PC-9 (cell line): ENCODE data around the gene PBX4. TPM values are rescaled to one million over a fixed set of nuclear protein-coding genes. Genes with fewer than 3 reads are reported as not detected.

ENCODE experiments used
- BruUV-seq: library from RNA; stranded (reverse); fragments of 400-500 nt; replicated peaks from 2 replicates; lab custom pipeline; 2021; lab: Mats Ljungman, UMichigan
- CTCF ChIA-PET: fragments of 300-600 bp; sonication (Branson Sonifier 250); formaldehyde crosslinking; loops from one replicate; lab custom pipeline; 2022; ENCODE audit warnings: antibody characterized with exemption; lab: Charles Lee
- POLR2A ChIA-PET: fragments of 300-600 bp; sonication (Branson Sonifier 250); formaldehyde crosslinking; loops from one replicate; lab custom pipeline; 2022; ENCODE audit warnings: antibody characterized with exemption; ENCODE audit not compliant: unreplicated experiment; lab: Charles Lee
- DNase-seq, 2 experiments: peaks; one replicate each; pipeline versions ENCODE4 v3.0.0 to v3.0.0-alpha.2; 2015 to 2022; ENCODE audit warnings: mixed read lengths in 1 of 2
- H2AFZ ChIP-seq: fragments of 200-600 bp; sonication (generic); 2 replicates; pipeline ENCODE4 v1.8.1; 2017; ENCODE audit warnings: antibody characterized with exemption
- H3F3A ChIP-seq: fragments of 200-600 bp; sonication (generic); 2 replicates; pipeline ENCODE4 v1.8.1; 2017; ENCODE audit warnings: antibody characterized with exemption, mild to moderate bottlenecking, low read depth; ENCODE audit not compliant: insufficient read depth
- H3K27ac ChIP-seq: fragments of 200-600 bp; sonication (generic); 2 replicates; pipeline ENCODE4 v1.6.1; 2016; ENCODE audit warnings: mixed run types
- H3K27me3 ChIP-seq: fragments of 200-600 bp; sonication (generic); 2 replicates; pipeline ENCODE4 v1.6.1; 2016; ENCODE audit warnings: low read depth, mixed run types; ENCODE audit not compliant: insufficient read depth
- H3K36me3 ChIP-seq: fragments of 200-600 bp; sonication (generic); 2 replicates; pipeline ENCODE4 v1.6.1; 2016; ENCODE audit warnings: low read depth, mixed run types
- H3K4me1 ChIP-seq: fragments of 200-600 bp; sonication (generic); replicated peaks from 2 replicates; pipeline ENCODE4 v1.6.1; 2016; ENCODE audit warnings: mixed run types; ENCODE audit not compliant: insufficient read depth
- H3K4me2 ChIP-seq: fragments of 200-600 bp; sonication (generic); 2 replicates; pipeline ENCODE4 v1.6.1; 2017; ENCODE audit warnings: mixed run types
- H3K4me3 ChIP-seq: fragments of 200-600 bp; sonication (generic); 2 replicates; pipeline ENCODE4 v1.6.1; 2016; ENCODE audit warnings: mixed run types
- H3K79me2 ChIP-seq: fragments of 200-600 bp; sonication (generic); 2 replicates; pipeline ENCODE4 v1.6.1; 2017; ENCODE audit warnings: low read depth, mixed run types
- H3K9me2 ChIP-seq: fragments of 200-600 bp; sonication (generic); 2 replicates; pipeline ENCODE4 v1.8.1; 2017; ENCODE audit warnings: mild to moderate bottlenecking; ENCODE audit not compliant: insufficient read depth
- H3K9me3 ChIP-seq: fragments of 200-600 bp; sonication (generic); 2 replicates; pipeline ENCODE4 v1.8.1; 2016; ENCODE audit warnings: low read depth; ENCODE audit not compliant: insufficient read depth
- H4K20me1 ChIP-seq: fragments of 200-600 bp; sonication (generic); 2 replicates; pipeline ENCODE4 v1.8.1; 2017; ENCODE audit not compliant: insufficient read depth
- CTCF ChIP-seq: fragments of 200-600 bp; sonication (generic); conservative IDR thresholded peaks from 2 replicates; pipeline ENCODE4 v1.6.1; 2017; ENCODE audit warnings: mixed run types, antibody characterized with exemption, mild to moderate bottlenecking, moderate library complexity
- EZH2 ChIP-seq: fragments of 200-600 bp; sonication (generic); IDR thresholded peaks from 2 replicates; pipeline ENCODE4 v1.8.0; 2017; ENCODE audit warnings: antibody characterized with exemption, low read depth
- intact Hi-C: fragments of 100-400 bp; cut with micrococcal nuclease; formaldehyde crosslinking; loops from one replicate; pipeline ENCODE4 v1.10.0; 2022; ENCODE audit not compliant: unreplicated experiment
- total RNA-seq: library from RNA; stranded (reverse); gene quantifications from 2 replicates; pipeline ENCODE4 v1.2.3, GENCODE V29; 2021

Gene PBX4
- total RNA-seq, 1 experiment from 2014 or later = 5.7 TPM

GRCh38 chr19:19532806-19533701 lies 85.4 kb downstream of the PBX4 start:
- Histone ChIP-seq H4K20me1 (peaks cover 5% of the 10 kb centered on the region; the same call in 1 of the 2 replicates), H3K27me3 (no peaks in the 10 kb centered on the region), H2AFZ (no peak overlapping the region), H3K4me3 (no peak overlapping the region), H3F3A (peaks cover 47% of the 10 kb centered on the region), H3K9me2 (no peaks in the 10 kb centered on the region), H3K4me1 (no peaks in the 10 kb centered on the region), H3K27ac (no peak overlapping the region), H3K79me2 (no peaks in the 10 kb centered on the region), H3K4me2 (0 out of 2 replicates have a peak overlapping the region, but pooled peaks have one; percentile 31), H3K9me3 (no peaks in the 10 kb centered on the region), H3K36me3 (no peaks in the 10 kb centered on the region)
- intact Hi-C loops = loop anchor here (1.0 to 10.0 kb wide), 3 partner anchors 110 to 744 kb away; partner anchors contain the start of gene GMIP
- TF ChIP-seq CTCF (no peak), EZH2 (no peak)
- POLR2A ChIA-PET = no interaction called here
- no peak for DNase-seq
- BruUV-seq = no TSS peak
- CTCF ChIA-PET = interaction anchor here (0.6 to 1.9 kb wide), 3 partner anchors 20 to 43 kb away, joined by 4 to 19 read pairs (median 9); no protein-coding TSS in a partner anchor

GRCh38 chr19:19531951-19532805 lies 86.3 kb downstream of the PBX4 start:
- Histone ChIP-seq H3K4me1 (no peaks in the 10 kb centered on the region), H3K27me3 (no peaks in the 10 kb centered on the region), H3K79me2 (no peaks in the 10 kb centered on the region), H3K4me2 (peak overlapping the region; percentile 31; the same call in 1 of the 2 replicates), H4K20me1 (peaks cover 5% of the 10 kb centered on the region; the same call in 1 of the 2 replicates), H3K9me2 (no peaks in the 10 kb centered on the region), H3K9me3 (no peaks in the 10 kb centered on the region), H2AFZ (no peak overlapping the region), H3K27ac (no peak overlapping the region), H3K4me3 (no peak overlapping the region), H3K36me3 (peaks cover 5% of the 10 kb centered on the region; the same call in 1 of the 2 replicates), H3F3A (peaks cover 44% of the 10 kb centered on the region)
- POLR2A ChIA-PET = interaction anchor here (0.6 kb wide), 1 partner anchor 117 kb away, joined by 22 read pairs; no protein-coding TSS in a partner anchor
- TF ChIP-seq EZH2 (no peak), CTCF (peak; percentile 99)
- intact Hi-C loops = loop anchor here (1.0 to 10.0 kb wide), 3 partner anchors 111 to 745 kb away; partner anchors contain the start of gene GMIP
- CTCF ChIA-PET = interaction anchor here (0.5 to 1.9 kb wide), 8 partner anchors 9 to 168 kb away, joined by 3 to 19 read pairs (median 6); partner anchors contain the start of genes ATP13A1 and GATAD2A
- BruUV-seq = TSS peak; percentile 9
- peak in 1 of 2 experiments; percentile 74 for DNase-seq

GRCh38 chr19:19530889-19531288 lies 87.6 kb downstream of the PBX4 start:
- DNase-seq = no peak
- Histone ChIP-seq H3K27me3 (no peaks in the 10 kb centered on the region), H3K9me2 (no peaks in the 10 kb centered on the region), H3K27ac (no peak overlapping the region), H2AFZ (no peak overlapping the region), H3K36me3 (peaks cover 5% of the 10 kb centered on the region; the same call in 1 of the 2 replicates), H3K4me1 (no peaks in the 10 kb centered on the region), H3K4me2 (no peak overlapping the region), H3F3A (peaks cover 38% of the 10 kb centered on the region), H4K20me1 (peaks cover 9% of the 10 kb centered on the region; the same call in 1 of the 2 replicates), H3K9me3 (no peaks in the 10 kb centered on the region), H3K4me3 (no peak overlapping the region), H3K79me2 (no peaks in the 10 kb centered on the region)
- ChIA-PET POLR2A (interaction anchor here (0.6 kb wide), 1 partner anchor 225 kb away, joined by 5 read pairs; no protein-coding TSS in a partner anchor), CTCF (no interaction called here)
- intact Hi-C loops = loop anchor here (5.0 to 10.0 kb wide), 2 partner anchors 244 to 746 kb away; no protein-coding TSS in a partner anchor
- TF ChIP-seq CTCF (no peak), EZH2 (no peak)
- no TSS peak for BruUV-seq
